Small intestine (tissue), 16 donors: ENCODE data around the gene ZNF358. TPM values are rescaled to one million over a fixed set of nuclear protein-coding genes. Genes with fewer than 3 reads are reported as not detected.

Source experiments
- DNase-seq, 2 donors: peaks; one replicate each; pipeline versions ENCODE4 v3.0.0 to v3.0.0-alpha.2; 2013
- FAIRE-seq: peaks from 2 replicates; lab custom pipeline; 2012; peaks lifted over from hg19 to GRCh38; lab: Jason Lieb, UNC
- H3K27ac ChIP-seq, 3 donors: one replicate each; pipeline ENCODE4 v1.5.1; 2013; ENCODE audit warnings: low read length in 2 of 3, mild to moderate bottlenecking in 2 of 3, control low read depth in 1 of 3, inconsistent platforms in 1 of 3, low read depth in 1 of 3, moderate library complexity in 1 of 3
- H3K27me3 ChIP-seq, 3 donors: one replicate each; pipeline ENCODE4 v1.6.1; 2013; ENCODE audit warnings: low read length in 3 of 3, inconsistent platforms in 1 of 3; ENCODE audit not compliant: control insufficient read depth in 3 of 3, insufficient read depth in 3 of 3
- H3K36me3 ChIP-seq, 3 donors: one replicate each; pipeline ENCODE4 v1.6.1; 2013; ENCODE audit warnings: low read length in 3 of 3, inconsistent platforms in 1 of 3, low read depth in 1 of 3, mild to moderate bottlenecking in 1 of 3, moderate library complexity in 1 of 3; ENCODE audit not compliant: control insufficient read depth in 3 of 3, insufficient read depth in 2 of 3
- H3K4me1 ChIP-seq, 3 donors: one replicate each; pipeline ENCODE4 v1.6.1; 2013; ENCODE audit warnings: low read length in 2 of 3, inconsistent platforms in 1 of 3, low read depth in 1 of 3, mild to moderate bottlenecking in 1 of 3, moderate library complexity in 1 of 3; ENCODE audit not compliant: control insufficient read depth in 3 of 3, insufficient read depth in 2 of 3
- H3K4me3 ChIP-seq, 3 donors: one replicate each; pipeline ENCODE4 v1.5.1; 2013; ENCODE audit warnings: low read length in 3 of 3, control low read depth in 1 of 3, inconsistent platforms in 1 of 3, low read depth in 1 of 3, mild to moderate bottlenecking in 1 of 3, moderate library complexity in 1 of 3
- H3K9me3 ChIP-seq, 2 donors: one replicate each; pipeline ENCODE4 v1.6.1; 2013; ENCODE audit warnings: low read depth in 1 of 2, low read length in 1 of 2; ENCODE audit not compliant: control insufficient read depth in 2 of 2, insufficient read depth in 1 of 2
- WGBS, 3 donors: extraction: QIAGEN DNeasy Blood & Tissue Kit; methylation state at CpG; one replicate each; pipeline ENCODE4 v1.1.7; 2013; 5-methylcytosine and 5-hydroxymethylcytosine counted together
- long read RNA-seq, 10 donors: transcript quantifications; one replicate each; lab custom pipeline, GENCODE V29; 2026
- polyA plus RNA-seq, 4 donors: library from polyadenylated mRNA; stranded (reverse) in 3 of 4; unstranded in 1 of 4; fragments of 200-250 nt in 3 of 4; fragments of 120-200 nt in 1 of 4; gene quantifications; one replicate each; pipeline versions ENCODE4 v1.2.1 to v1.2.3, GENCODE V29; 2013
- donor health status: healthy with polysubstance abuse.
- donor health status: control.
- donor health status: control.
- donor health status: Bipolar disorder and iron deficiency.
- donor health status: healthy.

Gene ZNF358
- polyA plus RNA-seq = 10 to 100 TPM; 37.3 to 77.5 (median 71.9) TPM
- long read RNA-seq, donor 1 = 0 reads
- long read RNA-seq, donor 2, transcript ZNF358-202 (2 exons, 1,954 nt) = major isoform, 10 of 21 reads
- long read RNA-seq, donor 2, partial matches to known transcripts = 10 of 21 reads
- long read RNA-seq, donor 2, other reads (novel, unspliced or antisense) = 0 of 21 reads
- long read RNA-seq, donor 3, transcript ZNF358-202 (2 exons, 1,954 nt) = major isoform, 28 of 28 reads
- long read RNA-seq, donor 3, partial matches to known transcripts = 0 of 28 reads
- long read RNA-seq, donor 3, other reads (novel, unspliced or antisense) = 0 of 28 reads
- long read RNA-seq, donor 4, partial matches to known transcripts = 0 of 3 reads
- long read RNA-seq, donor 4, other reads (novel, unspliced or antisense) = 0 of 3 reads
- long read RNA-seq, donor 5, transcript ZNF358-202 (2 exons, 1,954 nt) = major isoform, 11 of 11 reads
- long read RNA-seq, donor 5, partial matches to known transcripts = 0 of 11 reads
- long read RNA-seq, donor 5, other reads (novel, unspliced or antisense) = 0 of 11 reads
- long read RNA-seq, donor 6, transcript ZNF358-202 (2 exons, 1,954 nt) = major isoform, 28 of 29 reads
- long read RNA-seq, donor 6, partial matches to known transcripts = 0 of 29 reads
- long read RNA-seq, donor 6, other reads (novel, unspliced or antisense) = 0 of 29 reads
- long read RNA-seq, donor 7, transcript ZNF358-202 (2 exons, 1,954 nt) = major isoform, 62 of 62 reads
- long read RNA-seq, donor 7, partial matches to known transcripts = 0 of 62 reads
- long read RNA-seq, donor 7, other reads (novel, unspliced or antisense) = 0 of 62 reads
- long read RNA-seq, donor 8, transcript ZNF358-202 (2 exons, 1,954 nt) = major isoform, 6 of 6 reads
- long read RNA-seq, donor 8, partial matches to known transcripts = 0 of 6 reads
- long read RNA-seq, donor 8, other reads (novel, unspliced or antisense) = 0 of 6 reads
- long read RNA-seq, donor 9, transcript ZNF358-202 (2 exons, 1,954 nt) = major isoform, 9 of 9 reads
- long read RNA-seq, donor 9, partial matches to known transcripts = 0 of 9 reads
- long read RNA-seq, donor 9, other reads (novel, unspliced or antisense) = 0 of 9 reads
- long read RNA-seq, donor 10, transcript ZNF358-202 (2 exons, 1,954 nt) = major isoform, 31 of 31 reads
- long read RNA-seq, donor 10, partial matches to known transcripts = 0 of 31 reads
- long read RNA-seq, donor 10, other reads (novel, unspliced or antisense) = 0 of 31 reads

- peaks cover 0 to 12% (median 0%) of the 10 kb centered on the region in 3 donors for H3K4me1 ChIP-seq
- no peak for FAIRE-seq
- peak; percentile 80 to 90 for DNase-seq
- peak within 1 kb of the TSS; percentile 51 to 87 (median 72) for H3K4me3 ChIP-seq
- no peaks in the 10 kb centered on the region for H3K9me3 ChIP-seq
- peaks cover 0 to 23% (median 0%) of the 10 kb centered on the region in 3 donors for H3K36me3 ChIP-seq
- WGBS, 3 donors = 1 to 22% (median 7%) methylated on average over 1 to 33 of the region's 33 CpGs
- no peaks in the 10 kb centered on the region for H3K27me3 ChIP-seq
- peak within 1 kb of the TSS; percentile 43 to 96 (median 59) for H3K27ac ChIP-seq
These were observed at the start of gene ZNF358 for GRCh38 chr19:7515645-7516151. Gene ZNF358, plus strand, starts transcription at chr19:7516103. Its CDS starts 3,140 bp downstream, at chr19:7519243.

- 97 to 98% (median 98%) methylated on average over 84 to 86 of the region's 86 CpGs for WGBS, 3 donors
- peaks cover 17 to 94% (median 28%) of the 10 kb centered on the region in 3 donors for H3K36me3 ChIP-seq
- no peak overlapping the region for H3K4me3 ChIP-seq
These were observed 48.6 kb upstream of the ZNF358 start for GRCh38 chr19:7467009-7467989.

DNA sequence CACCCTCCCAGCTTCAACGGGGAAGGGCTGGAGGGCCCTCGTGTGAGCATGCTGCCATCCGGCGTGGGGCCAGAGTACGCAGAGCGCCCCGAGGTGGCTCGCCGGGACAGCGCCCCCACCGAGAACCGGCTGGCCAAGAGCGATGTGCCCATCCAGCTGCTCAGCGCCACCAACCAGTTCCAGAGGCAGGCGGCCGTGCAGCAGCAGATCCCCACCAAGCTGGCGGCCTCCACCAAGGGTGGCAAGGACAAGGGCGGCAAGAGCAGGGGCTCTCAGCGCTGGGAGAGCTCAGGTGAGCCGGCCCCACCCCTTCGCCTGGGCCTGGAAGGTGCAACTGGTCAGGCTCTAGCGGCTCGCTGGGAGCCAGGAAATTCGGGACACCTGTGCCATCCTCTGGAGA, 47.1 kb upstream of the ZNF358 start:
- no peaks in the 10 kb centered on the region for H3K27me3 ChIP-seq
- DNase-seq = no peak
- no peaks in the 10 kb centered on the region for H3K4me1 ChIP-seq
- H3K4me3 ChIP-seq = no peak overlapping the region
- WGBS, 3 donors = 90 to 93% (median 92%) methylated on average over 21 to 24 of the region's 24 CpGs
- H3K27ac ChIP-seq = no peak overlapping the region
- H3K36me3 ChIP-seq = peaks cover 14 to 88% (median 25%) of the 10 kb centered on the region in 3 donors
- FAIRE-seq = no peak
- H3K9me3 ChIP-seq = no peaks in the 10 kb centered on the region

More at GRCh38 chr19:7467009-7467989, 48.6 kb upstream of the ZNF358 start:
- Histone ChIP-seq H3K9me3 (no peaks in the 10 kb centered on the region), H3K27me3 (no peaks in the 10 kb centered on the region), H3K27ac (no peak overlapping the region), H3K4me1 (no peaks in the 10 kb centered on the region)
- DNase-seq (no peak), FAIRE-seq (no peak)

DNA sequence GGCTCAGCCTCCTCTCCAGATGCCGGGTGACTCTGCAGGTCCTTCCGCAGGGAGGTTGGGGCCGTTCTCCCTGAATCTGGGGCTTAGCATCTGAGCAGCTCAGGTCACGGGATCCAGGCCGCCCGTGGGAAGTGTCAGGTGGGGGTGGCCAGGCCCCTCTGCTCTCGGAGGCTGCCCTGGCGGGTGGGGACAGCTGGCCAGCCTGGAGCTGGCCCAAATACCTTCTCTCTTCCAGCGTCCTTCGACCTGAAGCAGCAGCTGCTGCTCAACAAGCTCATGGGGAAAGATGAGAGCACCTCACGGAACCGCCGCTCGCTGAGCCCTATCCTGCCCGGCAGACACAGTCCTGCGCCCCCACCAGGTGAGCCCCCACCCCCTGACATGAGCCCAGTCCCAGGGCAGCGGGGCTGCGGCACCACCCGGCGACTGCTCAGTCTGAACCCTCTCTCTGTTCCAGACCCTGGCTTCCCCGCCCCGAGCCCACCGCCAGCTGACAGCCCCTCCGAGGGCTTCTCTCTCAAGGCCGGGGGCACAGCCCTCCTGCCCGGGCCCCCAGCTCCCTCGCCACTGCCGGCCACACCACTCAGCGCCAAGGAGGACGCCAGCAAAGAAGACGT, 46.1 kb upstream of the ZNF358 start:
- no peak for FAIRE-seq
- 87 to 94% (median 89%) methylated on average over 25 to 31 of the region's 31 CpGs for WGBS, 3 donors
- H3K36me3 ChIP-seq = peaks cover 14 to 80% (median 18%) of the 10 kb centered on the region in 3 donors

GRCh38 chr19:7470540-7471305, 45.2 kb upstream of the ZNF358 start:
- Histone ChIP-seq H3K9me3 (no peaks in the 10 kb centered on the region), H3K4me3 (no peak overlapping the region), H3K27ac (no peak overlapping the region), H3K4me1 (no peaks in the 10 kb centered on the region), H3K27me3 (no peaks in the 10 kb centered on the region), H3K36me3 (peaks cover 14 to 77% (median 14%) of the 10 kb centered on the region in 3 donors)
- 84 to 91% (median 87%) methylated on average over 31 of the region's 31 CpGs for WGBS, 3 donors
- DNase-seq = no peak
- FAIRE-seq = no peak

More for the DNA sequence above, 46.1 kb upstream of the ZNF358 start:
- DNase-seq = no peak
- Histone ChIP-seq H3K27me3 (no peaks in the 10 kb centered on the region), H3K27ac (no peak overlapping the region), H3K9me3 (no peaks in the 10 kb centered on the region), H3K4me3 (no peak overlapping the region), H3K4me1 (no peaks in the 10 kb centered on the region)

GRCh38 chr19:7471696-7472615, 43.9 kb upstream of the ZNF358 start:
- WGBS, 3 donors = 89 to 90% (median 89%) methylated on average over 42 of the region's 42 CpGs
- Histone ChIP-seq H3K36me3 (peaks cover 14 to 71% (median 14%) of the 10 kb centered on the region in 3 donors), H3K9me3 (no peaks in the 10 kb centered on the region), H3K27me3 (no peaks in the 10 kb centered on the region), H3K4me1 (no peaks in the 10 kb centered on the region), H3K4me3 (no peak overlapping the region), H3K27ac (no peak overlapping the region)
- no peak for FAIRE-seq
- no peak for DNase-seq
